NCI-H2196 treated with DMSO at 0.1 percent for 48 hours (cell line): ENCODE data around the gene TLL2.
A peak's percentile ranks its signal among the peaks of the same experiment; 100 is the strongest.

Source experiments
- DNase-seq: peaks from one replicate; lab custom pipeline; 2025; ENCODE audit not compliant: unreplicated experiment; lab: John Stamatoyannopoulos, UW

The TLL2 gene

GRCh38 chr10:96367470-96367869 lies 146.3 kb downstream of the TLL2 start:
- DNase-seq, result no peak

DNA sequence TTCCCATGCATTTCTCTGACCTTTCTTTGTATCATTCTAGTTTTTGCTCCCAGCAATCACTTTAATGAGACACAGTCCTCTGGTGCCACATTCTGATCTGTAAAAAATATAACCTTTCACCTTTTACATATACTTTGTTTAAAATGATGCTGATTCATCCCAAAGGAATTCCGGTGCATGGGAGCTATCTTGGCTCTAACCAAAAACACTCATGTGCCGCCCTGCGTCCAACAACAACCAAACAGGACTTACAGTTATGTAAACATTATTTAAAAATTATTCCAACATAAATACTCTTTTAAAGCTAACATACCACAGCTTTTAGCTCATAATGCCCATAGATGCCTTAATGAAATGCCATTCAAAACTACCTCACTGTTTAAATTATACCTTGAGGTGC lies 147.2 kb downstream of the TLL2 start:
- DNase-seq, result no peak

GRCh38 chr10:96365571-96365970 lies 148.2 kb downstream of the TLL2 start:
- DNase-seq, result no peak

- no peak for DNase-seq
Measured at GRCh38 chr10:96360766-96361165, 153.0 kb downstream of the TLL2 start.

GRCh38 chr10:96360331-96360730 lies 153.4 kb downstream of the TLL2 start:
- DNase-seq, result no peak

DNA sequence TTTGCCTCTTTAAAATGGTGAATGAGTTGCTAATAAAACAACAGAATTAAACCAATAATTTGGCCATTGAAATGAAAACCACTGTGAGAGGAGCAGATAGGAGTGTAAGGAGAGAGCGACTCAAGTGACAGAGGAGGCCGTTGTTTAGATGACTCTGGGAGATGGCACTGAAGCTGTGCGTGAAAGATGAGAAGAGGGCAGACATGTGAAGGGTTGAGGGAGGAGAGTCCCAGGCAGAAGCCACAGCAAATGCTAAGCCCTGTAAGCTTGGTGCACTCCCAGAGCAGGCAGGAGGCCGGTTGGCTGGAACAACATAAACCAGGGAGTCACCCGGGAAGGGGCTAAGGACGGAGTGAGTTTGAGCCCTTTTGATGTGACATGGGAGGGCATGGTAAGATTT lies 154.1 kb downstream of the TLL2 start:
- DNase-seq, result no peak

DNA sequence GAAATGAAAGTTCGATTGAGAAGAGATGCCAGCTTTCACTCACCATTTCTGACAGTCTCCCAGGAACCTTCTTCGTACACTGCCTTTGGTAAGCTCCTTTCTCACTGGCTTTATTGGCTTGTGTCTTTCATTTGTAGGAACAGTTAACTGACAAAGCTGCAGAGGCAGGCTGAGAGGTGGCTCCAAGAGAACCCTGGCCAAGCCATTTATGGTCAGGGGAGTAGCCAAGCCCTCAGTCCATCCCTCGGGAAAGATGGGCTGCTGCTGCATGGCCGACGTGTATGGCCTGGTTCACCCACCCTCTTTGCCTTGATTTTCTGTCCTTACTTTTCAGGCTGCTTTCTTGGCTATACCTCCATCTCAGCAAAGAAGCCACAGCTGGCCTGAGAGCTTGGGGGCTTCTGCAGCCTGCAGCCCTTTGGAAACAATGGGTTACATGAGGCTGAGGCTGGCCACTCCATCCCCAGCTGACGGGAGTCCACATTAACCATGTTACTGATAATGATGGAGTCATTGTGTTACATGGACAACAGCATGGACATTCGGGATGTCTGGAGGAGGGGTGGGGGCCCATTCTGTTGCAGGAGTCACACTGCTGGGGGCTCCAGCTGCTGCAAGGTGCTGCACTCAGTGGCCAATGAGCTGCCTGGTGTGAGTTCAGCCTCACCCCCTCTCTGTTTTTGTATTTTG lies 154.7 kb downstream of the TLL2 start, which contains the start of gene OPALIN:
OPALIN (minus strand) TSS at position 152 of the 690 bp plus-strand sequence; CDS start at position 46, 106 bp downstream.
- no peak for DNase-seq

DNA sequence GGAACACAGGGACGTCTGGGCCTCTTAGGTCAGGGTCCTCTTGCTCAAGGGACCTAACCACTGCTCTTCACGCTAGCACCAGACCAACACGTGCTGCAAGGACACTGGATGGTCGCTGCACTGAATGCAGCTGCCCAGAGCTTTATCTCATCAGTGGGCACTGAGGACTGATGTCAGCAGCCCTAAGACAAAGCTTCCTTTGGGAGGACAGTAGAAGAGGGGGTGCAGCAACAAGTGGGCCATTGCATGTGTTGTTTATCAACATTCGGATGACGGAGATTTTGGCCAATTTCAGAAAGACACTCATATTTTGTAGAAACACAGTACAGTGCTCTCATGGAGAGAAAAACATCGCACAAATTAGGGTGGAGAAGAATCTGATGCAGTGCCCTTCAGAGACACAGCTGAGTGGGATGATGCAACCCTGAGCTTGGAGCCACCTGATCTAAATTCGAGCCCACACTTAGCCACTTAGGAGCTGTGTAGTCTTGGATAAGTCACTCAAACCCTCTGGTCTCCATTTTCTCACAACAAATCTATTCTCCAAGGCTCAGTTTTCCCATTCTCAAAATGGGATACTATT lies 156.6 kb downstream of the TLL2 start:
- DNase-seq, result no peak

- DNase-seq, result no peak
Measured at GRCh38 chr10:96352582-96352981, 161.1 kb downstream of the TLL2 start.

- DNase-seq, result no peak
Measured at GRCh38 chr10:96352027-96352426, 161.7 kb downstream of the TLL2 start.

DNA sequence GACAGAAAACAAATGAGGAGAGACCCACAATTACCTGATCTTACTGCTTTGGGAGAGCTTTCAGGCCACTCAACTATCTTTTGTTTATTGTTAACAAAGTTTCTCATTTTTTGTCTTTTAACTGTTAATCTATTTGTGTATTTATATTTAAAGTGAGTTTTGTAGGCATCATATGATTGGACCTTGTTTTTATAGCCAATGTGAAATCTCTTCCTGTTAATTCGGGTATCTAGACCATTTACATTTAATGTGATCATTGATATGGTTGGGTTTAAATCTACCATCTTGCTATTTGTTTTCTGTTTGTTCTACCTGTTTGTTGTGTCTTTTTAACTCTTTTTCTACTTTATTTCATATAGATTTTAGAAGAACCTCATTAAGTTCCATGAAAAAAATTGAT lies 167.4 kb downstream of the TLL2 start:
- no peak for DNase-seq

DNA sequence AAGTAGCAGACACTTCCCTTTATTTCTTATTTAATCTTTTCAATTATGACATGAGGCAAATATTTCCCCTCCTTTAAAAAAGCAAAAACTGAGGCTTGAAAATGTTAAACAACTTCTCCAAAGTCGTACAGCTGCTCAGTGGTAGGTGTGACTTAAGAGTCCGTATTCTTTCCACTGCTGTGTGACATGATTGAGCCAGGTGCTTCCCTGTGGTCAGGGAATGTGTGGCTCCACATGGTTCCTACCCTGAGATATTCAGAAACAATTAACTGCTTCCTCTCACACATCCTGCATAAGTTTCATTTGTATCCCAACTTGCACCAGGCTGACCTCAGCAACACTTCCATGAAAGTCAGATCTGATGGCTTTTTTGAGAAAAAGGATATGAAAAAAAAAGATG lies 168.5 kb downstream of the TLL2 start:
- no peak for DNase-seq

GRCh38 chr10:96344178-96344577 lies 169.5 kb downstream of the TLL2 start:
- no peak for DNase-seq

DNA sequence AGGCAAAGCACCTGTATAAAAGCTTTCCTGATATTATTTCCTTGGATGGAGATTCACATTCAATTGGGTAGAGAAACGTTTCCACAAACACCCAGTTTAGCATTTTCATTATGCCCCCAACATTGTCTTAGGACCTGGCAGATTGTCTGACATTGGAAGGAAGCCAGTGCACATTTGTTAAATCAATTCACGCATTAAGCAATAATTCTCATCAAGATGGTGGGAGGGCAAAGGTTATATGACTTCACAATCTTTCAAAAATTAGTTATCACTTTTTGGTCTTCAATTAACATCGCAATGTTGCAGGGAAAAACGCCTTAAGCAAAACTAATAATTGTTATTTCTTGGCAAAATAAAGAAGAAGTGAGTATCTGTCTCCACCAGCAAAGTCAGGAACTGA lies 171.3 kb downstream of the TLL2 start:
- no peak for DNase-seq

DNA sequence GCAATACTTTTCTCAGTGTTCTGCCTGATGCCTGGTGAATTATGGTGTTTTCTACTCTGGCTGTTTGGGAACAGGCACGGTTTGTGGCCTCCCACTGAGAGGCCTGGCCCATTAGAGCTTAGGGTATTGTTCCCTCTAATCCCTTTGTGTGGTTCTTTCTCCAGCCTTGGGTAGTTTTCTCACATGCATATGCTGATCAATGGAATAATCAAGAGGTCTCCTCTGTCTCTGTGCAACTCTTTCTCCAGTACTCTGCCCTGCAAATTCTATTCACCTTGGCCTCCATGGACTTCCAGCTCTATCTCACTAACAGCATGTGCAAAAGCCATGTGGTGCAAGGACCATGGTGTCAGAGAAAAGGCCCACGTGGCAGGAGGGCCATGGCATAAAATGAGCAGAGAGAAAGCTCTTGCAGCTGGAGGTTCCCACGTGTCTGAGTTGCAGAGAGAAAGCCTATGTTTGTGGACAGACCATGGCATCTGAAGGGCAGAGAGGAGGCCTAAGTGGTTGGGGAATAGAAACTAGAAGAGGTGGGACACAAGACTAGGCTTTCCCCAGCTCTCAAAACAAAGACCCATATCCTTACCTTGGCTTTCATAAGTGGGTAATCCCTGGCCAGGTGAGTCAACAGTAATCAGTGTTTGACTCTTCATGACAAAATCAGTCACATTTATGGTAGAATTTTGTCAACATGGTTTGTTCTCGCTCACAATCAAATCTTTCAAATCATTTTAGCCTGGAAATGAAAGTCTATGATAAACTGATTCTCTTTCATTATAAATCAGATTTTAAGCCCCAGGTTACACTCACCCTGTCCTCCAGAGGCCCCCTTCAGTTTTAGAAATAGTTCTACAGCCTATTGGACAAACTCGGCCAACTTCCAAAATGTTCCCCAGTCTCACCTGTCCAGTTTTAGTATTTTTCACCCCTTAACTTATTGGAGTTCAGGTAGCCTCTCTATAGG lies 172.2 kb downstream of the TLL2 start:
- DNase-seq, result no peak

GRCh38 chr10:96339956-96340904 lies 173.5 kb downstream of the TLL2 start:
- DNase-seq, result peak; percentile 31

- DNase-seq, result no peak
Measured at GRCh38 chr10:96339383-96339782, 174.3 kb downstream of the TLL2 start.

- no peak for DNase-seq
Measured at GRCh38 chr10:96338279-96338925, 175.3 kb downstream of the TLL2 start.

GRCh38 chr10:96337106-96337505 lies 176.6 kb downstream of the TLL2 start:
- no peak for DNase-seq
